Body of pancreas (tissue), 4 donors: ENCODE measurements around the gene MALT1.

Experiments
- CTCF ChIP-seq, 7 experiments: fragments of 450-650 bp in 4 of 7; fragments of 200-600 bp in 3 of 7; sonication (generic) in 3 of 7; IDR thresholded peaks; one replicate each; pipeline ENCODE4 v1.5.1; 2016 to 2019; ENCODE audit warnings: antibody characterized with exemption in 7 of 7
- POLR2A ChIP-seq, 3 donors: fragments of 450-650 bp; IDR thresholded peaks; one replicate each; pipeline ENCODE4 v1.6.1; 2016; ENCODE audit warnings: antibody characterized with exemption in 3 of 3, mild to moderate bottlenecking in 2 of 3

GRCh38 chr18:58776084-58776483, 104.8 kb downstream of the MALT1 start:
- TF ChIP-seq CTCF (IDR thresholded peaks at IDR 0.05) (no peak), POLR2A (IDR thresholded peaks at IDR 0.05) (no peak)
